ENCODE results near the gene TPR.

TPR gene

GRCh38 chr1:186286615-186287315 lies 88.3 kb downstream of the TPR start:
- DNase-seq, result no peak

DNA sequence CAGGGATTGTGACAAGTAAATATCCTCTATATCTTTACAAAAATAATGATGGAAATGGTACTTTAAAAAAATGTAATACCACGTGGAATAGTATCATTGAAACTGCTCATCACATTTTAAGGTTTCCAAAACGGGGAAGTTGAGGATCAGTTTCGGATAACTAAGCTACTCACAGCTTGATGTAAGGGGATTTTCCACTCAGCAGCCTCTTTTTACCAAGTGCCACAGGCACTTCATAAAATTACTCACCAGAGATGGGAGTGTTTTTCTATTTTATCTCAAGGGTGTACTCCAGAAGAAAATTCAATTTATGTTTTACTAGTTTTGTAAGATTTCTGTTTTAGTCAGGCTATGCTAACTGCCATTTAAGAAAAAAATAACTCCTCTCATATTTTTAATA lies 91.7 kb downstream of the TPR start:
- DNase-seq, result no peak

DNA sequence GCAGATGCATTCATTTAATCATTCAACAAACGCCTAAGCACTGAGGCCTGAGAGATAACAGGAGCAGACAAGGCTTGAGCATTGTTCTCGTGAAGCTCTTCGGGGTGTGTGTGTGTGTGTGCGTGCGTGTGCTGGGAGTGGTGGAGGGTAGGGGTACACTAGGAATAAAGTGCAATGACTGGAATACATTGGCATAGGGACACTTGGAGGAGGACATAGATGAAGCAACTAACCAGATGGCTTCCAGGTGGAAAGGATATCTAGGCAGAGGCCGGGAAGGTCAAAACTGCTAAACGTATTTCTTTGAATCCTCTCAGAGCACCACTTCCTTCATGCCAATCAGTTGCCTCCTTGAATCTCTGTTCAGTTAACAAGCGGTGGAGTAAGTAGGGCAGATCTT lies 92.6 kb downstream of the TPR start:
- no peak for DNase-seq

DNA sequence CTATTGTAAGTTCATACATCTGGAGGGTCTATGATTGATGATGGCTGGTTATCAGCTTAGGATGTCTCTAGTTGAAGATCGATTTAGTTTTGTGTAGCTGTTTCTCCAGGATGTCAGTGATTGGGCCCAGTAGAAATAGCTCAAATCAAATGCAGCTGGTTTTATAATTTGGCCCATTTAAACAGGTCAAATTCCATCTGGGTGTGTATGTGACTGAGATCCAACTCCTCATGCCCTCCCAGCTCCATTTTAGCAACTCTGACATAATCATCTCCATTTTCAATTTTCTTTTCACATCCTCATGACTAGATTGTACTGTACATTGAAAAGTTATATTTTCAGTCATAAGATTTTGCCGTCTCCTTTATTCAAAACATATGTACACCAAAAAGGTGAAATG lies 99.2 kb downstream of the TPR start:
- DNase-seq, result no peak

GRCh38 chr1:186272486-186272885 lies 102.6 kb downstream of the TPR start:
- DNase-seq, result no peak

DNA sequence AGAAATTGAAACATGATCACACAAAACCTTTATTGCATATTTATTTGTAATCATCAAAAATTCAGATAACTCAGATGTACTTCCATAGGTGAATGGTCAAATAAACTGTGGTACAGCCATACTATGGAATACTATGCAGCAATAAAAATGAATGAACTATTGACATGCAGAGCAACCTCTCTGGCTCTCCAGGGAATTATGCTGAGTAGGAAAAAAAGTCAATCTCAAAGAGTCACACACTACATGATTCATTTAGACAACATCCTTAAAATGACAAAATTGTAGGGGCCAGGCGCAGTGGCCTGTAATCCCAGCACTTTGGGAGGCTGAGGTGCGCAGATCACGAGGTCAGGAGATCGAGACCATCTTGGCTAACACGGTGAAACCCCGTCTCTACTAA lies 104.0 kb downstream of the TPR start:
- DNase-seq, result no peak

Data from activated CD4-positive, alpha-beta T cell treated with anti-CD3 and anti-CD28 coated beads, Interleukin-2, amount 50 U/mL, for 1 hour (primary cell).